IPS-18a (cell line): Measurements from ENCODE around the gene LECT2.

Experiments
- H3K27ac ChIP-seq: one replicate; pipeline ENCODE4 v1.5.1; 2013; ENCODE audit warnings: low read length
- H3K27me3 ChIP-seq: one replicate; pipeline ENCODE4 v1.6.1; 2013; ENCODE audit warnings: mild to moderate bottlenecking, low read length; ENCODE audit not compliant: control insufficient read depth, insufficient read depth
- H3K36me3 ChIP-seq: one replicate; pipeline ENCODE4 v1.6.1; 2013; ENCODE audit warnings: low read depth, low read length; ENCODE audit not compliant: control insufficient read depth
- H3K4me1 ChIP-seq: one replicate; pipeline ENCODE4 v1.6.1; 2013; ENCODE audit warnings: low read depth, low read length; ENCODE audit not compliant: control insufficient read depth
- H3K4me3 ChIP-seq: one replicate; pipeline ENCODE4 v1.5.1; 2013; ENCODE audit warnings: low read length
- H3K9ac ChIP-seq: one replicate; pipeline ENCODE4 v1.6.1; 2013; ENCODE audit warnings: mild to moderate bottlenecking, low read length, moderate library complexity
- H3K9me3 ChIP-seq: one replicate; pipeline ENCODE4 v1.6.1; 2013; ENCODE audit warnings: low read depth, low read length; ENCODE audit not compliant: control insufficient read depth

The LECT2 gene

GRCh38 chr5:135954899-135955298 lies at the start of gene LECT2:
Gene LECT2 (minus strand): TSS chr5:135954983. CDS start chr5:135954833, 150 bp downstream.
- H3K9me3 ChIP-seq = no peaks in the 10 kb centered on the region
- no peak within 1 kb of the TSS for H3K9ac ChIP-seq
- no peaks in the 10 kb centered on the region for H3K27me3 ChIP-seq
- H3K4me3 ChIP-seq = no peak within 1 kb of the TSS
- H3K4me1 ChIP-seq = no peaks in the 10 kb centered on the region
- no peaks in the 10 kb centered on the region for H3K36me3 ChIP-seq
- H3K27ac ChIP-seq = no peak within 1 kb of the TSS

GRCh38 chr5:136004436-136004835 lies 49.7 kb upstream of the LECT2 start:
- no peaks in the 10 kb centered on the region for H3K27me3 ChIP-seq
- H3K4me3 ChIP-seq = no peak overlapping the region
- H3K4me1 ChIP-seq = no peaks in the 10 kb centered on the region
- no peak overlapping the region for H3K9ac ChIP-seq
- H3K27ac ChIP-seq = no peak overlapping the region
- H3K36me3 ChIP-seq = no peaks in the 10 kb centered on the region
- H3K9me3 ChIP-seq = no peaks in the 10 kb centered on the region

DNA sequence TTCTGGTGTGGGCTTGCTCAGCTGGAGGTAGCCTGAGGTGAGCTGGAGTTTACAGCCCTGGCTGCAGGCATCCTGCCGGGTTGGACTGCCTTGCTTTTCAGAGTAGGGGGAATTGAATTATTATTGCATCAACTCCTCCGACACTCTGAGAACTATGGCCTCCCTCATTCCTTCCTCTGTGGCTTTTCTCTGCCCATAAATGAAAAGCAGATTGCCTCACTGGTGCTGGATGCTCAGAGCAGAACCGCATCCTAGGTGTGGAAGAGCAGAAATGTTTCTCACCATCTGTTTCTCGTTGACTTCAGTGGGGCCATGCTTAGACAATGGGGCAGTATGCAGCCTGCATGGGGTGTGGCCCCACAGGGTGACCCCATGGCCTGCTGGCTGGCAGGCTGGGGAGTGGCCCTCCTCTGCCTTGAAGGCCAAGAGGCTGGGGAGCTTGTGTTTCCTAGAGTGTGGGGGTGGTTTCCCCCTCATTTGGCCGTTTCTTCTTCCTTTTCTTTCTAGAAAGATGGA lies 46.7 kb upstream of the LECT2 start:
- Histone ChIP-seq H3K9me3 (no peaks in the 10 kb centered on the region), H3K4me1 (no peaks in the 10 kb centered on the region), H3K36me3 (no peaks in the 10 kb centered on the region), H3K27ac (no peak overlapping the region), H3K27me3 (no peaks in the 10 kb centered on the region), H3K4me3 (no peak overlapping the region), H3K9ac (no peak overlapping the region)

GRCh38 chr5:136000932-136001331 lies 46.1 kb upstream of the LECT2 start:
- Histone ChIP-seq H3K27ac (no peak overlapping the region), H3K9ac (no peak overlapping the region), H3K36me3 (no peaks in the 10 kb centered on the region), H3K9me3 (no peaks in the 10 kb centered on the region), H3K4me1 (no peaks in the 10 kb centered on the region), H3K4me3 (no peak overlapping the region), H3K27me3 (no peaks in the 10 kb centered on the region)

- H3K4me3 ChIP-seq = no peak overlapping the region
- no peak overlapping the region for H3K27ac ChIP-seq
- H3K36me3 ChIP-seq = no peaks in the 10 kb centered on the region
- H3K9ac ChIP-seq = no peak overlapping the region
- H3K4me1 ChIP-seq = no peaks in the 10 kb centered on the region
- H3K9me3 ChIP-seq = no peaks in the 10 kb centered on the region
- H3K27me3 ChIP-seq = no peaks in the 10 kb centered on the region
These were observed 45.4 kb upstream of the LECT2 start for GRCh38 chr5:136000147-136000546.

- Histone ChIP-seq H3K4me3 (no peak overlapping the region), H3K9ac (no peak overlapping the region), H3K27ac (no peak overlapping the region), H3K36me3 (no peaks in the 10 kb centered on the region), H3K9me3 (no peaks in the 10 kb centered on the region), H3K4me1 (no peaks in the 10 kb centered on the region), H3K27me3 (no peaks in the 10 kb centered on the region)
These were observed 44.8 kb upstream of the LECT2 start for GRCh38 chr5:135999406-136000139.

DNA sequence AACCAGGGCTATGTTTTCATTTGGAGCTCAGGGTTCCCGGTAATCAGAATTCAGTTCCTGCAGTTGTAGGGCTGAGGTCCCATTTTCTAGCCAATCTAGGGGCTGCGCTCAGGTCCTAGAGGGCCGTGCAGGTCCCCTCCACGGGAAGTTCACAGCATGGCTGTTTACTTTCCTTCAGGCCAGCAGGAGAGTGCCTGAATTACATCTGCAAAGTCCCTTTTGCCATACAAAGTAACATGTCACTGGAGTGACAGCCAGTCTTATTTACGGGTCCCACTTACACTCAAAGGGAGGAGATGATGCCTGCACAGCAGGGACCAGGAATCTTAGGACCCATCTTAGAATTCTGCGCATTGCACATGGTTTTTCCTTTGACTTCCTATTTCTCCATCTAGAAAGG lies 44.1 kb upstream of the LECT2 start:
- no peaks in the 10 kb centered on the region for H3K4me1 ChIP-seq
- no peaks in the 10 kb centered on the region for H3K9me3 ChIP-seq
- no peak overlapping the region for H3K9ac ChIP-seq
- no peak overlapping the region for H3K27ac ChIP-seq
- no peak overlapping the region for H3K4me3 ChIP-seq
- H3K27me3 ChIP-seq = no peaks in the 10 kb centered on the region
- no peaks in the 10 kb centered on the region for H3K36me3 ChIP-seq

- Histone ChIP-seq H3K4me1 (no peaks in the 10 kb centered on the region), H3K27ac (no peak overlapping the region), H3K36me3 (no peaks in the 10 kb centered on the region), H3K27me3 (no peaks in the 10 kb centered on the region), H3K4me3 (no peak overlapping the region), H3K9me3 (no peaks in the 10 kb centered on the region), H3K9ac (no peak overlapping the region)
These were observed 43.0 kb upstream of the LECT2 start for GRCh38 chr5:135997673-135998335.

DNA sequence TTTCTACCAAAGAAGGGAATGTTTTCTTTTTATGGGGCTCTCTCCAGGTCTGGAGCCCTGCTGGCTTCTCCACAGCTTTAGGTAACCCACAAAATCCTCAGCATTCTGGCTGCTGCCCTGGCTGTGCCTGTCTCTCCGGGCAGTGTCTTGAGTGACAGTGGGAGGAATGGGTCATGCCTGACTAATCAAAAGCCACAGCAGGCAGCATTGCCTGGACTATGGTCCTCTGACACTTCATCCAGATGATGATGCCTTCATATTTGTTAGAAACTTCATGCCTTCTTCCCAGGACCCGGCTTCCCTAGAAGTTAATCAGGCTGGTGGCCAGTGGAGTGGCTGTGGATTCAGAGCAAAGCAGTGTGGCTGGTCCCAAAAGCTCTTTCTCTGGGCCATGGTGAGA lies 41.8 kb upstream of the LECT2 start:
- no peaks in the 10 kb centered on the region for H3K27me3 ChIP-seq
- no peak overlapping the region for H3K4me3 ChIP-seq
- H3K9ac ChIP-seq = no peak overlapping the region
- H3K27ac ChIP-seq = no peak overlapping the region
- no peaks in the 10 kb centered on the region for H3K9me3 ChIP-seq
- H3K36me3 ChIP-seq = no peaks in the 10 kb centered on the region
- no peaks in the 10 kb centered on the region for H3K4me1 ChIP-seq

- Histone ChIP-seq H3K4me1 (no peaks in the 10 kb centered on the region), H3K4me3 (no peak overlapping the region)
These were observed 41.2 kb upstream of the LECT2 start for GRCh38 chr5:135995976-135996375.

GRCh38 chr5:135993880-135994636 lies 39.3 kb upstream of the LECT2 start:
- no peak overlapping the region for H3K27ac ChIP-seq
- H3K27me3 ChIP-seq = no peaks in the 10 kb centered on the region
- no peaks in the 10 kb centered on the region for H3K4me1 ChIP-seq
- H3K9ac ChIP-seq = no peak overlapping the region
- H3K4me3 ChIP-seq = no peak overlapping the region
- no peaks in the 10 kb centered on the region for H3K36me3 ChIP-seq
- H3K9me3 ChIP-seq = no peaks in the 10 kb centered on the region

More at GRCh38 chr5:135995976-135996375, 41.2 kb upstream of the LECT2 start:
- H3K27ac ChIP-seq = no peak overlapping the region
- H3K9ac ChIP-seq = no peak overlapping the region
- H3K36me3 ChIP-seq = no peaks in the 10 kb centered on the region
- H3K27me3 ChIP-seq = no peaks in the 10 kb centered on the region
- H3K9me3 ChIP-seq = no peaks in the 10 kb centered on the region
